NCI-H1417 (cell line): ENCODE measurements around the gene PAXX.
A peak's percentile ranks its signal among the peaks of the same experiment; 100 is the strongest.
"Not testable (repeated sequence)": the region's sequence is repeated elsewhere in the genome, so short reads cannot be mapped to it uniquely, and the experiment has no call there.

Experiments used
- DNase-seq, 3 experiments: peaks; one replicate each; lab custom pipeline; 2025; lab: John Stamatoyannopoulos, UW

Gene PAXX

GRCh38 chr9:137002646-137003041 lies 10.4 kb downstream of the PAXX start:
- DNase-seq: no peak

GRCh38 chr9:137004285-137004684 lies 12.1 kb downstream of the PAXX start:
- not testable (repeated sequence) for DNase-seq

DNA sequence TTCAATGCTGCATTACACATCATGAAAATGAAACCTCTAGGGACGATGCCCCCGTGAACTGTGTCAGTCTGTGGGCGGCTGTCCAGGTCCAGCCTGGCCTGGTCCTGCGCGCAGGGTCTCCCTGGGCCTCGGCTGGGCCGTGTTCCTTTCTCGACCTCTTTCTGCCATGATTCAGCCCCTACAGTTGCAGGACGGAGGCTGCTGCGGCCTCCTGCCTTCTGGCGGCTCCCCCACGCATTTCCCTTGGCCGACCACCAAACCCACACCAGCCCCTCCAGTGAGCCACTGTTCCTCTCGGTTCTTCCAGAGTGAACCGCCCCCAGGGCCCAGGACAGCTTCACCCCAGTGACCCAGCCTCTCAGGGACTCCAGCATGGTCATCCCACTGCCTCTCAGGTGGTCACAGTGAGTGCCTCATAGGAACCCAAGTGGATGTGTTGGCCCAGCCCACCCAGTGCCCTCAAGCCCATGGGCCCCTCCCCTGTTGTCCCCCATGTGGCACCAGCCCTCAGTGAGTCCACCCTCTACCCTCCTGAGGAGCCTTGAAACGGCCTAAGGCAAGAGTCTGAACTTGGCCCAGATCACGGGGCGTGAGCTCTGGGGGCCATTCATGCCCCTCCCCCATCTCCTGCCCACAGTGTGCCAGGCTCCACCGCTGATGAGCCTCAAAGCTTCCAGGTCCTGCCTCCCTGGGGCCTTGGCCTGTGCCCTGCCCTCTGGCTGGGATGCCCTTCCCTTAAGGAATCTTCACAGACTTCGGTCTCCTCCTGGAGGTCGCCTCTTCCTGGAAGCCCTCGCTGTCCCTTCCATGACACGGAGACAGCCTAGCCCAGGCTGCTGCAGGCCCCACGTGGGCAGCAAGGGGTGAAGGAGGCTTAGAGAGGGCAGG lies 14.1 kb downstream of the PAXX start:
- no peak for DNase-seq

DNA sequence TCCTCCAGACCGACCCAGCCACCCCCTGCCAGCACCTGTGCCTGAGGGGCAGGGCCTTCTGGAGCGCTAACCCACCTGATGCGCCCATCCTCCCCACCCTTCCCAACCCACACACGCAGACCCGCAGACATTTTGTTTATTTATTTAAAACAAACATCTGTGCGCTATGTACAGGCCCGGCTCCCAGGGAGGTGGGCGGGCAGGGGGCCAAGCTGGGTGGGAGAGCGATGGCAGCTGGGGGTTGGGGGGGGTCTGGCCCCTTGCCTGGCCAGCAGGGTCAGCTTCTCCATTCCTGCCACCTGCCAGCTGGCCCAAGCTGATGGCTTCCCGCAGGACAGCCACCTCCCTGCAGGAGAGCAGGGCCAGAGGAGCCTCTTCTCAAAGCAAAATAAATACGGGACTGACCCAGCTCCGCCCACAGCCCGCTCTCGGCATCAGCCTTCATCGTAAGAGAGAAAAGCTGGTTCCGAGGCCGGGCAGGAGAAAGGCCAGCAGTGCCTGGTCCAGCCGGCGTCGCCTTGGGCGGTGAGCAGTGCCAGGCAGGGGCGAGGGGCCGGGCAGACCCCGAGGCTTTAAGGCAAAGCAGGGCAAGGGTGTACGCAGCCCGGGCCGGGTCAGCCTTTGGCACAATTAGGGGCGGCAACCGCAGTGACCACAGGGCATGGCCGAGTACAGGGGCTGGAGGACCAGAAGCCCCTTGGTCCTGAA lies 15.0 kb downstream of the PAXX start:
- DNase-seq: peak in 2 of 3 experiments; percentile 37 to 45

GRCh38 chr9:137007816-137008270 lies 15.6 kb downstream of the PAXX start:
- DNase-seq: no peak

DNA sequence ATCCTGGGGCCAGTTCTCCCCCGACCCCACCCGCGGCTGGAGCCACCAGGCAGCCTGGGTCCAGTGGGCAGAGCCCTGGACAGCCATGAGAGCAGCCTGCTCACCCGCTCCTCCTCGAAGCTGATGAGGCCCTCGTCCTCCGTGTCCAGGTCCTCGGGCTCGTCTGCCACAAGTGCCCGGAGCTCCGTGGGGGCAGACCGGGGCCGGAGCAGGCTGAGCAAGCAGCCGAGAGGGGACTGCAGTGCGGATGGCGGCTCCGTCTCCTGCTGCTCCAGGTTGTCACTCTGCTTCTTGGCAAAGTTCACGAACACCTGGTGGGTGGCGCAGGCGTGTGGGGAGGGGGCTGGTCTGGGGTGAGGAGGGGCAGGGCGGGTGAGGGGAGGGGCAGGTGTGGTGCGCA lies 16.1 kb downstream of the PAXX start:
- DNase-seq: no peak

DNA sequence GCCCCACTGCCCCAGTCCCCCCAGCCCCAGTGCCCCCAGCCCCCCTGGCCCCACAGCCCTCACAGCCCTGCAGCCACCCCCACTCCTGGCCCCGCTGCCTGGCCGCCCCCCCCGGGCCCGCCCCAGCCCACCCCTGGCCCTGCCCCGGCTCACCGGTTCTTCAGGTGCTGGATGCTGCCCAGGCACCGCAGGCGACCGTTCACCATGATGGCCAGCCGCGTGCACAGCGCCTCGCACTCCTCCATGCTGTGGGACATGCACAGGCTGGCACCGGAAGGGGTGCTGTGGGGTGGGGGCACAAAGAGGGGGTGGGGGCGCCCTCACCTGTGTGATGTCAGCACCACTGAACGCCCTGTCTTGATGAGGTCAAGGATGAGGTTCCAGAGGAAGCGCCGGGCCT lies 17.0 kb downstream of the PAXX start:
- no peak for DNase-seq

DNA sequence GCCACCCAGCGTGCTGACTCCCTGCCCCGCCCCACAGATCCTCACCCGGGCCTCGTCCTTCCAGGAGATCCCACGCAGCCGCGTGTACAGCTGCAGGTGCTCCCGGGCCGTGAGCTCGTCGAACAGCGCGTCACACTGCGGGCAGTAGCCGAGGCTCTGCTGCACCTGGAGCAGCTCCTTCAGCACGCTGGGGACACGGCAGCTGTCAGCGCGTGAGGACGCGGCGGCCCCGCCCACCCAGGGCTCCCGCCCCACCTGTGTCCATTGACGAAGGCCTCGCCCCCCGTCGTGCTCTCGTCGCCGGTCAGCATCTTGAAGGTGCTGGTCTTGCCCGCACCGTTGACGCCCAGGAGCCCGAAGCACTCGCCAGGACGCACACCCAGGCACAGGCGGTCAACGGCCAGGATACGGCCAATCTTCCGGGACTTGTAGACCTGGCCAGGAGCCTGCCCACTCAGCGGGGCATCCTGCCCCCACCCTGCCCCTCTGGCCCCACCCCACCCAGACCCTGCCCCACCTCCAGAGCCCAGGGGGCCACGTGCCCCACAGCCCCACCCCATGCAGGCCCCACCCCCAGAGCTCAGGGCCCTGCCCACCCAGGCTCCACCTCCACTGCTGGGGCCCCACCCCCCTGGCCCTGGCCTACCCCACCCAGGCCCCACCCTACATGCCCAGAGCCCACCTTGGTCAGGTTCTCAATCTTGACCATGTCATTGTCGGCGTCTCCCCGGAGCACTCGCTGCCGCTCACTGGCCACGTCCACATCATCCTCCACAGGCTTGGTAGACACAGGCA lies 17.9 kb downstream of the PAXX start:
- DNase-seq: peak; percentile 40 to 88 (median 76)

DNA sequence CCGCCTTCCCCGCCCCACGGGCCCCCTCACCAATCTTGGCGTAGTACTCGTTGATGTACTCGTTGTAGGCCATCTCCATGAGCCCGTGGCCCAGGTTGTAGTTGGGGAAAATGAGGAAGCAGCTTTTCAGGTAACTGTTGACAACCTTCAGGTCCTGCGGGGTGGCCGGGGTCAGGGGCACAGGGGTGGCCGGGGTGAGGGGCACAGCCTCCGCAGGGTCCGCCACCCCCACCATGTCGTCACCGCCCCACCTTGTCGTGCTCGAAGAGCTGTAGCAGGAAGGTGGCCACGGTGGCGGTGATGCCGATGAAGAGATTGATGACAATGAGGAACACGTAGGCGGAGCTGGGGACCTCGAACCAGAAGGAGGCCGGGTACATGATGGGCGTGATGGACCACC lies 18.9 kb downstream of the PAXX start:
- no peak for DNase-seq

DNA sequence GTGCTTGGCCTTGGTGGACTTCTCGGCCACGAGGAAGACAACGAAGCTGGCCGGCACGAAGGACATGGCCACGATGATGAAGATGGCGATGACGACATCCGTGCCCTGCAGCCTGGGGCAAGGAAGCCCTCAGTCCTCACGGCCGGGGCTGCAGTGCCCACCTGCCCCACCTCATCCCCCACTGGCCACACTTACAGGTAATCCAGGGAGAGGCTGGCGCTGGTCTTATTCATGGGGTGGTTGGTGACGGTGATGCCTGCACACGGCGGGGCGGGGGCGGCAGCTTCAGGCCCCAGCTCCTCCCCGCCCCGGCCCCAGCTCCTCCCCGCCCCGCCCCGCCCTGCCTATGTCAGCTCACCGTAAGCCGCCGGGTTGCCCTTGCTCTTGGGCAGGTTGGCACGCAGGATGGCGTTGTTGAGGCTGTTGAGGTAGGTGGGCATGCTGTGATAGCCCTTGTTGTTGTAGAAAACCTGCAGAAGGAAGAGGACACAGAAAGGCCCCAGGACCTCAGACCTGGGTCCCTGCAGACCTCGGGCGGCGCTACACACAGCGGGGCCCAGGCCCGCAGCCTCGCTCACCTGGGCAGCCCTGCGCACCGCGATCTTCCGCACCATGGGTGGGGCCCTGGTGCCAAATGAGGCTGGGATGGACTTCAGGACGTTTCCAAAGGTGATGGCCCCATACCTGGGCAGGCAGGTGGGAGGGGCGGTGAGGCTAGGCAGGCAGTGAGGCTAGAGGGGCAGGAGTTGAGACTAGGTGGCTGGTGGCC lies 19.9 kb downstream of the PAXX start:
- no peak for DNase-seq

- no peak for DNase-seq
Observed at GRCh38 chr9:137012694-137013570, 20.7 kb downstream of the PAXX start.

DNA sequence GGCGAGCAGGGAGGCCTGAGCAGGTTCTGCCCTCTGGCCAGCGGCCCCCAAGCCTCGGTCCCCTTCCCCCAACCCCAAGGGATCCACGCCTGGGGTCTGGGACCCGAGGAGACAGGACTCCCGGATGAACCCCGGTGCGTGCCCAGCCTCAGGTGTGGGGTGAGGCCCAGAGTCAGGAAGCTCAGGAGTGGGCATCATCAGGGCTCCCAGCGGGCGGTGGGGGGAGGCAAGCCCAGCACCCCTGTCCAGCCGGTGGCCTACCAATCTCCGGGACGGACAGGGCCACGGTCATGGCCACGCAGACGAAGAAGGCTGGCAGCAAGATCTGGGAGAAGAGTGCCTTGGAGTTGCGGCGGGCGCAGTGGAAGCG lies 21.3 kb downstream of the PAXX start:
- no peak for DNase-seq

DNA sequence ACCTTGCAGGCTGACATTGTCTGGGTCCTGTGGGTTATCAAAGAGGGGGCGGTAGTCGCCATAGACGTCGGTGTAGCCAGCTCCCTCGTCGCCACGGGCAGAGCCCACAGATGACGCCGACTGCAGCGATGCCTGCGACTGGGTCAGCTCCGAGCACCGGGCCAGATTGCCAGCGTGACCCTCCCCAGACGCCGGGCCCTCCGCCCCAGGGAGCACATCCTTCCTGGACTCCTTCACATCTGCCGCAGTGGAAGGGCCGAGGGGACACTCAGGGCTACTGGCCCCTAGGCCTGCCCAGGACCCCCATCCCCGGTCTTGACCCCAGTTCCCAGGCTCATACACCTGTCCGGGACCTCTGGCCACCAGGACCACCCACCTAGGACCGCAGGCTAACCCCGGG lies 21.9 kb downstream of the PAXX start:
- no peak for DNase-seq

GRCh38 chr9:137014776-137015539 lies 22.7 kb downstream of the PAXX start:
- no peak for DNase-seq

GRCh38 chr9:137015540-137015930 lies 23.3 kb downstream of the PAXX start:
- DNase-seq: no peak

GRCh38 chr9:137015976-137016375 lies 23.8 kb downstream of the PAXX start:
- no peak for DNase-seq

DNA sequence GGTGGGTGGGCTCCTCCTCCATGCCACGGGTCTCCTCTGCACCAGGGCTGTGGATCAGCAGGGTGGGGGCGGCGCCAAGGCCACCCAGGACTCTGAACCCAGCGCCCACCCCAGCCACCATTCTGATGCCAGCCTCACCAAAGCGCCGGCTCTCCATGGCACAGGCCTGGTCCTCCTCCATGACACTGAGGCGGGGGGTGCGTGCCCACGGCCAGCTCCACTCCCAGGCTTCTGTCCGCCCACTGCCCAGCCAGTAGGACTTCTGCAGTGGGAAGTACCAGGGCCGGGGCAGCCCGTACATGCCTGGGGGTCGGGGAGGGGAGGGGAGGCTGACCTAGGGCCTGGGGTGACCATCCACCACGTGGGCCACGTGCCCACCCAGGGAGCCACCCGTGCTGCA lies 24.2 kb downstream of the PAXX start:
- DNase-seq: no peak

GRCh38 chr9:137017071-137017470 lies 24.8 kb downstream of the PAXX start:
- DNase-seq: no peak

- no peak for DNase-seq
Observed at GRCh38 chr9:137017791-137018497, 25.7 kb downstream of the PAXX start.
